Measurements from ENCODE around the gene POM121L2.
"Not testable (repeated sequence)": the region's sequence is repeated elsewhere in the genome, so short reads cannot be mapped to it uniquely, and the experiment has no call there.

DNA sequence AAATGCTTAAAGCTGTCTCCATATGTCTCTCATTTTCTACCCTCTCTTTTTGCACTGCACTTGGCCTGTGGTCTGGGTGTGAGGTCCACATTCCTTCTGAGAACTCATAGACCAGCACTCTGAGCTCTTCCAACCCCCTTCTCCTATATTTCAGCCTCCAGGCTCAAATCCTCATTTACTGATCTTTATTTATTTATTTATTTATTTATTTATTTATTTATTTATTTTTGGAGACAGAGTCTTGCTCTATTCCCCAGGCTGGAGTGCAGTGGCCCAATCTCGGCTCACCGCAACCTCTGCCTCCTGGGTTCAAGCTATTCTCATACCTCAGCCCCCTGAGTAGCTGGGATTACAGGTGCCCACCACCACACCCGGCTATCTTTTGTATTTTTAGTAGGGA lies 45.1 kb downstream of the POM121L2 start:
- TF ChIP-seq RAD21 (IDR thresholded peaks at IDR 0.05; ENCODE audit: insufficient read depth, low read depth, low read length); SUZ12 (IDR thresholded peaks at IDR 0.05; ENCODE audit: unreplicated experiment); YY1 (IDR thresholded peaks at IDR 0.05; ENCODE audit: low read depth, low read length): not testable (repeated sequence)
- TF ChIP-seq, protein P1, sequence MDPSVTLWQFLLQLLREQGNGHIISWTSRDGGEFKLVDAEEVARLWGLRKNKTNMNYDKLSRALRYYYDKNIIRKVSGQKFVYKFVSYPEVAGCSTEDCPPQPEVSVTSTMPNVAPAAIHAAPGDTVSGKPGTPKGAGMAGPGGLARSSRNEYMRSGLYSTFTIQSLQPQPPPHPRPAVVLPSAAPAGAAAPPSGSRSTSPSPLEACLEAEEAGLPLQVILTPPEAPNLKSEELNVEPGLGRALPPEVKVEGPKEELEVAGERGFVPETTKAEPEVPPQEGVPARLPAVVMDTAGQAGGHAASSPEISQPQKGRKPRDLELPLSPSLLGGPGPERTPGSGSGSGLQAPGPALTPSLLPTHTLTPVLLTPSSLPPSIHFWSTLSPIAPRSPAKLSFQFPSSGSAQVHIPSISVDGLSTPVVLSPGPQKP (IDR thresholded peaks at IDR 0.05; ENCODE audit: low read depth, low read length), result not testable (repeated sequence)
- TF ChIP-seq, protein P2, sequence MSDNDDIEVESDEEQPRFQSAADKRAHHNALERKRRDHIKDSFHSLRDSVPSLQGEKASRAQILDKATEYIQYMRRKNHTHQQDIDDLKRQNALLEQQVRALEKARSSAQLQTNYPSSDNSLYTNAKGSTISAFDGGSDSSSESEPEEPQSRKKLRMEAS (IDR thresholded peaks at IDR 0.05; ENCODE audit: low read depth, low read length), result not testable (repeated sequence)

All from GM12878 (cell line).